SK-N-SH (cell line): ENCODE results near the gene FAF2.

Experiments used
- ELF1 ChIP-seq: IDR thresholded peaks from 2 replicates; pipeline ENCODE4 v1.4.0; 2012
- EP300 ChIP-seq, 2 experiments: IDR thresholded peaks; 2 replicates each; pipeline versions ENCODE4 v1.4.0 to v1.6.1; 2012; ENCODE audit warnings: borderline replicate concordance in 1 of 2, low read depth in 1 of 2, low read length in 1 of 2
- EZH2phosphoT487 ChIP-seq: fragments of 200-600 bp; sonication (generic); IDR thresholded peaks from 2 replicates; pipeline ENCODE4 v1.6.1; 2017; ENCODE audit warnings: low read depth, mixed run types, mild to moderate bottlenecking, antibody characterized with exemption, moderate library complexity, borderline replicate concordance
- FOXJ3 ChIP-seq: sonication (generic); formaldehyde crosslinking; IDR thresholded peaks from 2 replicates; pipeline ENCODE4 v1.5.1; 2020; ENCODE audit warnings: mild to moderate bottlenecking, missing genetic modification reagents
- POLR2AphosphoS5 ChIP-seq: IDR thresholded peaks from 2 replicates; pipeline ENCODE4 v1.6.1; 2012; ENCODE audit warnings: low read depth, low read length
- RAD21 ChIP-seq: IDR thresholded peaks from 2 replicates; pipeline ENCODE4 v1.6.1; 2012; ENCODE audit warnings: mild to moderate bottlenecking, low read length
- RCOR1 ChIP-seq: fragments of 150-350 bp; IDR thresholded peaks from 2 replicates; pipeline ENCODE4 v1.6.1; 2017; ENCODE audit warnings: antibody characterized with exemption, low read length
- RFX5 ChIP-seq: IDR thresholded peaks from 2 replicates; pipeline ENCODE4 v1.6.1; 2012; ENCODE audit warnings: mild to moderate bottlenecking, improper control_type of control experiment, low read length
- TAF1 ChIP-seq: IDR thresholded peaks from 2 replicates; pipeline ENCODE4 v1.6.1; 2012; ENCODE audit warnings: low read depth, mild to moderate bottlenecking, low read length, moderate library complexity, borderline replicate concordance
- TCF12 ChIP-seq: IDR thresholded peaks from 2 replicates; pipeline ENCODE4 v1.4.0; 2012
- TEAD4 ChIP-seq: IDR thresholded peaks from 2 replicates; pipeline ENCODE4 v1.4.0; 2012; ENCODE audit warnings: mild to moderate bottlenecking, borderline replicate concordance; ENCODE audit not compliant: insufficient read depth
- TF ChIP-seq, protein P1 (sequence below): fragments of 200-600 bp; sonication (generic); IDR thresholded peaks from 2 replicates; pipeline ENCODE4 v1.6.1; 2017; ENCODE audit warnings: antibody characterized with exemption, mild to moderate bottlenecking, moderate library complexity
- TF ChIP-seq, protein P2 (sequence below): IDR thresholded peaks from 2 replicates; pipeline ENCODE4 v1.4.0; 2012; ENCODE audit warnings: low read depth, borderline replicate concordance

DNA sequence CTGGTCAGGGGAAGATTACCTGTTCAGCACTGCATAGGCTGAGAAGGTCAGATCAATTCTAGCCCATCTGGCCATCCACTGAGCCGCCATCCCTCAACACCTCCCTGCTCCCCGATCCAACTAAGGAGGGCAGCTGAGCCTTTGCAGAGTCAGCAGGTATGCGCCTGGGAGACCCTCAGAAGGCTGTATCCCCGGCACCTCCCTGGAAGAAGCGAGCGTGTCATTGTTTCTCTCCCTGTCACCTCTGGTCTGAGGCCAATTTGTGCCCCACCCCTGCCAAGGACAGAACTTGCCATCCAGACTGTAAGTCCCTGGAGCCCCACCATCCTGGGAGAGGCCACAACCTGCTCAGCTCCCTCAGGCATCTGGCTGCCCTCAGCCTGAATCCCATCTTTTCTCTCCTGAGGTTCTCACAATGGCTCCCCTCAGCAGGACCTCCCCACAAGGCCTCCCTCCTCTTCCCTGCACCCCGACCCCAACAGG lies 34.4 kb upstream of the FAF2 start:
- TF ChIP-seq TCF12, result no peak
- TF ChIP-seq, protein P1, sequence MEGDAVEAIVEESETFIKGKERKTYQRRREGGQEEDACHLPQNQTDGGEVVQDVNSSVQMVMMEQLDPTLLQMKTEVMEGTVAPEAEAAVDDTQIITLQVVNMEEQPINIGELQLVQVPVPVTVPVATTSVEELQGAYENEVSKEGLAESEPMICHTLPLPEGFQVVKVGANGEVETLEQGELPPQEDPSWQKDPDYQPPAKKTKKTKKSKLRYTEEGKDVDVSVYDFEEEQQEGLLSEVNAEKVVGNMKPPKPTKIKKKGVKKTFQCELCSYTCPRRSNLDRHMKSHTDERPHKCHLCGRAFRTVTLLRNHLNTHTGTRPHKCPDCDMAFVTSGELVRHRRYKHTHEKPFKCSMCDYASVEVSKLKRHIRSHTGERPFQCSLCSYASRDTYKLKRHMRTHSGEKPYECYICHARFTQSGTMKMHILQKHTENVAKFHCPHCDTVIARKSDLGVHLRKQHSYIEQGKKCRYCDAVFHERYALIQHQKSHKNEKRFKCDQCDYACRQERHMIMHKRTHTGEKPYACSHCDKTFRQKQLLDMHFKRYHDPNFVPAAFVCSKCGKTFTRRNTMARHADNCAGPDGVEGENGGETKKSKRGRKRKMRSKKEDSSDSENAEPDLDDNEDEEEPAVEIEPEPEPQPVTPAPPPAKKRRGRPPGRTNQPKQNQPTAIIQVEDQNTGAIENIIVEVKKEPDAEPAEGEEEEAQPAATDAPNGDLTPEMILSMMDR, result no peak
- no peak for TF ChIP-seq RAD21
- TF ChIP-seq FOXJ3 (CRISPR knock-in tag), result no peak
- TF ChIP-seq EP300 (IDR thresholded peaks at IDR 0.05; ENCODE audit: borderline replicate concordance in 1 of 2, low read depth in 1 of 2, low read length in 1 of 2), result no peak
- no peak for TF ChIP-seq POLR2AphosphoS5
- TF ChIP-seq TEAD4, result no peak
- no peak for TF ChIP-seq TAF1
- no peak for TF ChIP-seq RFX5
- TF ChIP-seq ELF1, result no peak
- TF ChIP-seq RCOR1, result no peak
- TF ChIP-seq, protein P2, sequence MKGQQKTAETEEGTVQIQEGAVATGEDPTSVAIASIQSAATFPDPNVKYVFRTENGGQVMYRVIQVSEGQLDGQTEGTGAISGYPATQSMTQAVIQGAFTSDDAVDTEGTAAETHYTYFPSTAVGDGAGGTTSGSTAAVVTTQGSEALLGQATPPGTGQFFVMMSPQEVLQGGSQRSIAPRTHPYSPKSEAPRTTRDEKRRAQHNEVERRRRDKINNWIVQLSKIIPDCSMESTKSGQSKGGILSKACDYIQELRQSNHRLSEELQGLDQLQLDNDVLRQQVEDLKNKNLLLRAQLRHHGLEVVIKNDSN, result no peak
- TF ChIP-seq EZH2phosphoT487, result no peak
